ENCODE results near the gene CRACR2A. TPM values are rescaled to one million over a fixed set of nuclear protein-coding genes. Genes with fewer than 3 reads are reported as not detected.

Gene CRACR2A
- total RNA-seq, 4 donors from 2014 or later = 1.2 to 7.9 (median 2.2) TPM

DNA sequence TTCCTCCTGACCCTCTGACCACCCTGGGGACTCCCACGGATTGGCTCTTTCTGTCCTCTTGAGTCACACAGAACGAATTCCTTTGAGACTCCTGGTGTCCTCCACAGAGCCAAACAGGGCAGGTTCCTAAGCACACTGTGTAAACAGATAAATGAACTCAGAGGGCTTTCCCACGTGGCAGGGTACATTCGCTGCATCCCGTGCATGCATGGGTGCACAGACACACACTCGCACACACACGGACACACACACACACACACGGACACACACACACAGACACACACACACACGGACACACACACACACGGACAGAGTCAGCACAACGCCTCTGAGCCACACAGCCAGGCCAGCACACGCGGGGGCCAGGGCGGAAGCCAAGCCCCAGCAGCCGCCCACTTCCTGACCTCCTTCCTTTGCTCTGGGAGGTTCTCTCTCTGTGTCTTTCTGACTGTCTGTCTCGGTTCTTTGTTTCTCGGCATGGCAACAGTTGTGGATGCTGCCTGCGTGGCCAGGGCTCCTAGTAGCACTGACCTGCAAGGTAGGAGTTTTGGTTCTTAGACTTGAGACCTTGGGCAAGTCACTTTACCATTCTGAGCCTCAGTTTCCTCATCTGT, 706 bp downstream of the CRACR2A start:
- Histone ChIP-seq H3K4me1 (peaks cover 0 to 24% of the 10 kb centered on the region in 2 donors), H3K27me3 (no peaks in the 10 kb centered on the region), H3K9me3 (no peaks in the 10 kb centered on the region), H3K4me3 (replicated peaks in 1 of 3) (peak overlapping the region in 2 of 3 donors; percentile 13 to 42), H3K27ac (peak overlapping the region; percentile 36 to 37 (median 37)), H3K36me3 (no peaks in the 10 kb centered on the region)
- TF ChIP-seq, protein P1, sequence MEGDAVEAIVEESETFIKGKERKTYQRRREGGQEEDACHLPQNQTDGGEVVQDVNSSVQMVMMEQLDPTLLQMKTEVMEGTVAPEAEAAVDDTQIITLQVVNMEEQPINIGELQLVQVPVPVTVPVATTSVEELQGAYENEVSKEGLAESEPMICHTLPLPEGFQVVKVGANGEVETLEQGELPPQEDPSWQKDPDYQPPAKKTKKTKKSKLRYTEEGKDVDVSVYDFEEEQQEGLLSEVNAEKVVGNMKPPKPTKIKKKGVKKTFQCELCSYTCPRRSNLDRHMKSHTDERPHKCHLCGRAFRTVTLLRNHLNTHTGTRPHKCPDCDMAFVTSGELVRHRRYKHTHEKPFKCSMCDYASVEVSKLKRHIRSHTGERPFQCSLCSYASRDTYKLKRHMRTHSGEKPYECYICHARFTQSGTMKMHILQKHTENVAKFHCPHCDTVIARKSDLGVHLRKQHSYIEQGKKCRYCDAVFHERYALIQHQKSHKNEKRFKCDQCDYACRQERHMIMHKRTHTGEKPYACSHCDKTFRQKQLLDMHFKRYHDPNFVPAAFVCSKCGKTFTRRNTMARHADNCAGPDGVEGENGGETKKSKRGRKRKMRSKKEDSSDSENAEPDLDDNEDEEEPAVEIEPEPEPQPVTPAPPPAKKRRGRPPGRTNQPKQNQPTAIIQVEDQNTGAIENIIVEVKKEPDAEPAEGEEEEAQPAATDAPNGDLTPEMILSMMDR (IDR thresholded peaks at IDR 0.05) = no peak
- TF ChIP-seq POLR2A (IDR thresholded peaks at IDR 0.05) = no peak
- 19 to 35% methylated on average over 10 to 12 of the region's 18 CpGs for WGBS, 2 donors
- intact Hi-C loops (cut with DNase I) = no loop called here
- peak; percentile 55 to 74 for DNase-seq

DNA sequence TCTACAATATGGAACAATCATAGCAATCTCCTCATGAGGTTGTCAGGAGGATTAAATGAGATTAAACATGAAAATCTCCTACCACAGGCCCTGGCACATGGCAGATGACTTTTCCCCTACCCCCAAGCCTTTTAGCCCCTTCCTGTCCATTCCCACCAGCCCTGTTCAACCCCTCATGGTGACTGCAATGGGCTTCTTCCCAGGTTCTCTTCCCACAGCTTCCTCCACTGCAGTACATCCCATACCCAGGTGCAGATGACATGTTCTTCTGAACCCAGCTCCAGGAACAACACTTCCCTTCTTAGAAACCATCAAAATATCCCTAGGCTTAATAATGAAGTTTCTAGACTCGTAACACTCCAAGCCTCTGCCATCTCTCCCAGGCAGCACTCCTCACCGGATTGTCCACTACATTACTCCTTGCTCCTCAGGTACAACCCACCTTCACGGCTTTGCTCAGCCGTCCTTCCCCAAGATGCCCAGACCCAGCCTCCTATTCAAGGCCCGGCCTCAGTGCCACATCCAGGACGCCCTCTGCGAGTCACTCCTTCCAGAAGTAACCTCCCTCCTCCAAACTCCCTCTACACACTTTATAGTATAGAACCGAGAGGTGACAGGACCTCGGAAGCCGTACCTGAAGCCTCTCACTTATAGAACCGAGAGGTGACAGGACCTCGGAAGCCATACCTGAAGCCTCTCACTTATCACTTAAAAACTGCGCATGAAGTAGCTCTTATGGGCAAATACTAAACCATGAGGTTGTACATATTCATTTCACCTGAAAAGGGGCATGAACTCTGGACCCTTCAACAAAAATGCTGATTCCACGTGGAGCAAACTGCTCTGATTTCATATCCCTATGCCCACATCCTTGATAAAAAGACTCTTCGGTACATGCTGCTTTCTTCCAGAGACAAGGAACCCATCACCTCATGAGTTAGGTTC, 1.5 kb downstream of the CRACR2A start:
- Histone ChIP-seq H3K36me3 (no peaks in the 10 kb centered on the region), H3K4me1 (peaks cover 0 to 24% of the 10 kb centered on the region in 2 donors), H3K4me3 (replicated peaks in 1 of 3) (no peak overlapping the region), H3K27ac (no peak overlapping the region), H3K9me3 (no peaks in the 10 kb centered on the region), H3K27me3 (no peaks in the 10 kb centered on the region)
- no peak for DNase-seq
- TF ChIP-seq POLR2A (IDR thresholded peaks at IDR 0.05) = no peak
- TF ChIP-seq, protein P1 (IDR thresholded peaks at IDR 0.05) = no peak
- intact Hi-C loops (cut with DNase I) = no loop called here
- WGBS, 2 donors = 92 to 95% methylated on average over 15 of the region's 15 CpGs

DNA sequence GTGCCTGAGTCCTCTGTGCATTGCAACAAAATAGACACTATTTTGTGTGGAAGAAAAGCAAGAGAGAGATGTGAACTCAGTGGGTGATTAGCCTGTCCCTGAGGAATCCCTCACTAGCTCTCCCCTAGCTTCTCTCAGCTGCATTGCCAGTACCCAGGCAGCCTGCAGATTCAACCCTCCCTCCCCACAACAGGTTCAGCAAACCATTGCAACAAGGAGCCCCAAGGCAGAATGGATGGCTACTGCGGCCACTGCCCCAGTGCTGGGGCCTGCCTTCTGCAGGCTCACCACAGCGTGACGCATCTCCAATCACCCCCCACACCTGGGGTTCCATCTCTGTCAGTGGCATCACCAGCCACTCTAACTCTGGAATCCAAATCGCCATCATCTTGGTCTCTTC, 2.3 kb downstream of the CRACR2A start:
- Histone ChIP-seq H3K4me1 (peaks cover 0 to 24% of the 10 kb centered on the region in 2 donors), H3K4me3 (replicated peaks in 1 of 3) (no peak overlapping the region), H3K9me3 (no peaks in the 10 kb centered on the region), H3K27ac (no peak overlapping the region), H3K36me3 (no peaks in the 10 kb centered on the region), H3K27me3 (no peaks in the 10 kb centered on the region)
- no peak for DNase-seq
- intact Hi-C loops (cut with DNase I) = no loop called here
- TF ChIP-seq POLR2A (IDR thresholded peaks at IDR 0.05) = no peak
- TF ChIP-seq, protein P1 (IDR thresholded peaks at IDR 0.05) = no peak
- 95 to 97% methylated on average over 3 of the region's 4 CpGs for WGBS, 2 donors

DNA sequence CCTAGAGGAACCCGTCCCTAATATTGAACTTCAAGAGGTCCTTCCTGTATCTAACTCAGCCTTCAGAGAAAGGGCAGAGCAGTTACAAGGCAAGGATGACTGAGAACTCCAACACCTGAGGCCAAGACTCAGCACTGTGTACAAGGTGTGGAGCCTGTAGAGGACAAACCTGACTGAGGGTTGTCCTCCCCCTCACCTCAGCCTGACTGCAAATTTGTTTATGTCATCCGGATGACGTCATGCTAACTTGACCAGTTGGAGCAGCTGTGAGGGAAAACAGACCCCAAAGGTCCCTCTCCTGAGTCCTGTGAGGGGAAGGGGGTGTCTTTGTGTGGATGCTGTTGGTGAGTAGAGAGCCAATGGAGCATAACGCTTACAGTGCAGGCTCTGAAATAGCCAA, 4.3 kb downstream of the CRACR2A start:
- Histone ChIP-seq H3K27me3 (no peaks in the 10 kb centered on the region), H3K36me3 (no peaks in the 10 kb centered on the region), H3K4me3 (replicated peaks in 1 of 3) (no peak overlapping the region), H3K9me3 (no peaks in the 10 kb centered on the region), H3K4me1 (peaks cover 0 to 22% of the 10 kb centered on the region in 2 donors), H3K27ac (no peak overlapping the region)
- no peak for DNase-seq
- TF ChIP-seq, protein P1 (IDR thresholded peaks at IDR 0.05) = no peak
- TF ChIP-seq POLR2A (IDR thresholded peaks at IDR 0.05) = no peak
- WGBS, 2 donors = 72 to 75% methylated on average over 4 of the region's 4 CpGs
- intact Hi-C loops (cut with DNase I) = no loop called here
